ENCODE measurements around the gene NDUFS3. TPM values are rescaled to one million over a fixed set of nuclear protein-coding genes. Genes with fewer than 3 reads are reported as not detected.

NDUFS3 gene
- total and polyA plus RNA-seq, 2 experiments from 2014 or later = 92.6 to 107 TPM

- no peaks in the 10 kb centered on the region for H3K27me3 ChIP-seq
- DNase-seq (ENCODE audit: low spot score) = no peak
- H2AFZ ChIP-seq = no peak overlapping the region
- H3K4me1 ChIP-seq (ENCODE audit: insufficient read depth) = no peaks in the 10 kb centered on the region
- no peak for TF ChIP-seq EZH2phosphoT487 (IDR thresholded peaks at IDR 0.05; ENCODE audit: low read depth, severe bottlenecking, unreplicated experiment)
- TF ChIP-seq CTCF (IDR thresholded peaks at IDR 0.05; ENCODE audit: poor library complexity) = no peak
- no peak for TF ChIP-seq EZH2 (IDR thresholded peaks at IDR 0.05; ENCODE audit: borderline replicate concordance)
- no peaks in the 10 kb centered on the region for H3K9me3 ChIP-seq (ENCODE audit: low read depth)
- WGBS (ENCODE audit: low lambda C conversion rate, missing lambda C conversion rate) = 95% methylated on average over 5 of the region's 5 CpGs
- no peak overlapping the region for H3K4me2 ChIP-seq
- H4K20me1 ChIP-seq (ENCODE audit: insufficient read depth, poor library complexity, severe bottlenecking) = no peaks in the 10 kb centered on the region
- H3K79me2 ChIP-seq = peaks cover 24% of the 10 kb centered on the region
- H3K9me2 ChIP-seq (replicated peaks; ENCODE audit: insufficient read depth) = no peaks in the 10 kb centered on the region
- H3K27ac ChIP-seq = no peak overlapping the region
- H3K4me3 ChIP-seq = no peak overlapping the region
- H3K36me3 ChIP-seq (replicated peaks; ENCODE audit: insufficient read depth, low read depth) = no peaks in the 10 kb centered on the region
These were observed 5.0 kb downstream of the NDUFS3 start for GRCh38 chr11:47583844-47584243.

GRCh38 chr11:47586098-47586855 is 7.4 kb downstream of the NDUFS3 start, which contains the start of gene FAM180B:
Gene FAM180B, plus strand, starts transcription at chr11:47586678. Its CDS starts 91 bp downstream, at chr11:47586769.
- no peaks in the 10 kb centered on the region for H3K27me3 ChIP-seq
- H3K36me3 ChIP-seq (replicated peaks; ENCODE audit: insufficient read depth, low read depth) = no peaks in the 10 kb centered on the region
- 81% methylated on average over 12 of the region's 12 CpGs for WGBS (ENCODE audit: low lambda C conversion rate, missing lambda C conversion rate)
- no peaks in the 10 kb centered on the region for H3K4me1 ChIP-seq (ENCODE audit: insufficient read depth)
- H3K27ac ChIP-seq = no peak within 1 kb of the TSS
- peaks cover 3% of the 10 kb centered on the region for H3K79me2 ChIP-seq
- no peaks in the 10 kb centered on the region for H3K9me2 ChIP-seq (replicated peaks; ENCODE audit: insufficient read depth)
- no peak for TF ChIP-seq EZH2phosphoT487 (IDR thresholded peaks at IDR 0.05; ENCODE audit: low read depth, severe bottlenecking, unreplicated experiment)
- TF ChIP-seq CTCF (IDR thresholded peaks at IDR 0.05; ENCODE audit: poor library complexity) = no peak
- TF ChIP-seq EZH2 (IDR thresholded peaks at IDR 0.05; ENCODE audit: borderline replicate concordance) = no peak
- no peak within 1 kb of the TSS for H3K4me3 ChIP-seq
- H3K9me3 ChIP-seq (ENCODE audit: low read depth) = no peaks in the 10 kb centered on the region
- H2AFZ ChIP-seq = no peak within 1 kb of the TSS
- no peak for DNase-seq (ENCODE audit: low spot score)
- H3K4me2 ChIP-seq = no peak within 1 kb of the TSS
- no peaks in the 10 kb centered on the region for H4K20me1 ChIP-seq (ENCODE audit: insufficient read depth, poor library complexity, severe bottlenecking)

- Histone ChIP-seq H3K79me2 (no peaks in the 10 kb centered on the region), H3K9me3 (ENCODE audit: low read depth) (no peaks in the 10 kb centered on the region), H2AFZ (no peak overlapping the region), H3K27ac (no peak overlapping the region), H3K4me1 (ENCODE audit: insufficient read depth) (no peaks in the 10 kb centered on the region), H3K36me3 (replicated peaks; ENCODE audit: insufficient read depth, low read depth) (no peaks in the 10 kb centered on the region), H3K4me2 (no peak overlapping the region), H3K27me3 (peaks cover 2% of the 10 kb centered on the region), H3K9me2 (replicated peaks; ENCODE audit: insufficient read depth) (no peaks in the 10 kb centered on the region), H3K4me3 (no peak overlapping the region), H4K20me1 (ENCODE audit: insufficient read depth, poor library complexity, severe bottlenecking) (no peaks in the 10 kb centered on the region)
- 85% methylated on average over 6 of the region's 6 CpGs for WGBS (ENCODE audit: low lambda C conversion rate, missing lambda C conversion rate)
- no peak for TF ChIP-seq EZH2 (IDR thresholded peaks at IDR 0.05; ENCODE audit: borderline replicate concordance)
- TF ChIP-seq CTCF (IDR thresholded peaks at IDR 0.05; ENCODE audit: poor library complexity) = no peak
- TF ChIP-seq EZH2phosphoT487 (IDR thresholded peaks at IDR 0.05; ENCODE audit: low read depth, severe bottlenecking, unreplicated experiment) = no peak
- no peak for DNase-seq (ENCODE audit: low spot score)
These were observed 8.3 kb downstream of the NDUFS3 start for GRCh38 chr11:47587039-47587716.

Measured in hepatocyte (in vitro differentiated cells).